D721Med (cell line): ENCODE results near the gene SLC26A3.

Source experiments
- DNase-seq: peaks from one replicate; pipeline ENCODE4 v3.0.0; 2011; ENCODE audit warnings: low spot score; ENCODE audit not compliant: insufficient read length
- FAIRE-seq: peaks from 2 replicates; lab custom pipeline; 2011; peaks lifted over from hg19 to GRCh38; lab: Jason Lieb, UNC
- TF ChIP-seq, protein P1 (sequence below): IDR thresholded peaks from 2 replicates; pipeline ENCODE4 v1.5.1; 2012; ENCODE audit warnings: mild to moderate bottlenecking, control low read depth; ENCODE audit not compliant: insufficient read depth; ENCODE audit errors: missing control alignments

The SLC26A3 gene

DNA sequence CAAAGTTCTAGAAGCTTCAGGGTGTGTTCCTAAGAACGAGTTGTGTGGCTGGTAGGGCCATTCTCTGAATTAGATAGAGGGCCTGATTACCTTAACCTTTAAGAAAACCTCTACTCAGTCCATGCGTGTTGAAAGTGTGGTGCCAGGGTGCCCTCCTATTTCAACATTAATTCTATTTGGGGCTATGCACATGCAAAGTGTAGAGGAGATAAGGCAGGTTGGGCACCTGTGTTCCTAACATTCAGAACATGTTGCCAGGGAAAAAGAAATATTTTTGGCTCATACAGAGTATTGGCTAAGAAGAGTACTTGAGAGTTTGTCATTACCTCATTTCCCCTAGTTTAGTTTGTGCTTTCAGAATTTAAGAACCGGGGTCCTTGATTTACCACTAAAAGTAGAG lies 20.6 kb downstream of the SLC26A3 start:
- FAIRE-seq = no peak
- TF ChIP-seq, protein P1, sequence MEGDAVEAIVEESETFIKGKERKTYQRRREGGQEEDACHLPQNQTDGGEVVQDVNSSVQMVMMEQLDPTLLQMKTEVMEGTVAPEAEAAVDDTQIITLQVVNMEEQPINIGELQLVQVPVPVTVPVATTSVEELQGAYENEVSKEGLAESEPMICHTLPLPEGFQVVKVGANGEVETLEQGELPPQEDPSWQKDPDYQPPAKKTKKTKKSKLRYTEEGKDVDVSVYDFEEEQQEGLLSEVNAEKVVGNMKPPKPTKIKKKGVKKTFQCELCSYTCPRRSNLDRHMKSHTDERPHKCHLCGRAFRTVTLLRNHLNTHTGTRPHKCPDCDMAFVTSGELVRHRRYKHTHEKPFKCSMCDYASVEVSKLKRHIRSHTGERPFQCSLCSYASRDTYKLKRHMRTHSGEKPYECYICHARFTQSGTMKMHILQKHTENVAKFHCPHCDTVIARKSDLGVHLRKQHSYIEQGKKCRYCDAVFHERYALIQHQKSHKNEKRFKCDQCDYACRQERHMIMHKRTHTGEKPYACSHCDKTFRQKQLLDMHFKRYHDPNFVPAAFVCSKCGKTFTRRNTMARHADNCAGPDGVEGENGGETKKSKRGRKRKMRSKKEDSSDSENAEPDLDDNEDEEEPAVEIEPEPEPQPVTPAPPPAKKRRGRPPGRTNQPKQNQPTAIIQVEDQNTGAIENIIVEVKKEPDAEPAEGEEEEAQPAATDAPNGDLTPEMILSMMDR = no peak

DNA sequence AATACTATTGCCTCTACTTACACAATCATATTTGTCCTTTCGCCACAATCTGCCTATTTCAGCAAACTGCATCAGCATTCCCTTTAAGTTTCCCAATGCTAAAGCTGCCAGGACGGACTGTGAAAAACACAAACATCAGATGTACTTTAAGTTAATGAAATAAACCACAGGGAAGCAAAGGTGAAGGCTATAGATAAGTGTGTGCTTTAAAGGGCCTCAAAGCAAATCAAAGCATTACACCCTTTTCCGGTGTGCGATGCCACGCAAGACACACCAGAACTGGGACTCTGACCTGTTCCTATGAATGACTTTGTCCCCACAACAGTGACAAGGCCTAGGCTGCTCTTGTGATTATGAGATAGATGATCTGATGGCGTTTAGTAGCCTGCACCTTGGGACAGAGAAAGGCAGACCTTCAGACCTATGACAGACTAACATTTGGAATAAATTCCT lies 23.4 kb downstream of the SLC26A3 start:
- FAIRE-seq (no peak), DNase-seq (no peak)
- TF ChIP-seq, protein P1 = no peak

More for the DNA sequence above, 20.6 kb downstream of the SLC26A3 start:
- no peak for DNase-seq

DNA sequence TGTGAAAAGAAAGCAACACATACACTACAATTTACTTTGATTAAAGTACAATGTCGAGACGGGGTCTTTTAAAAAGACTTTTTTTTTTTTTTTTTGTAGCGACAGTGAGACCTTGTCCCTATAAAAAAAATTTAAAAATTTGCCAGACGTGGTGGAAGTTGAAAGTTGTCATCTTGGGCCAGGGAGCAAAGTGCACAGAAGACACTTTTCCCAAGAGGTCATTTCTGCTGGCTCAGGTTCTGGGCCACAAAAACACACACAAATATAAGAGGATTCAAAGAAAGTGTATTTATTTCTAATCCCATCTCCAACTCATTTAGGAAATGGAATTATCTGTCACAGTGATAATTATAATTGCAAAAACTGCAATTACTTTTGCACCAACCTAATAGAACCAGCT lies 24.7 kb downstream of the SLC26A3 start:
- FAIRE-seq (no peak), DNase-seq (no peak)
- TF ChIP-seq, protein P1 = no peak

GRCh38 chr7:107777702-107778101 lies 25.3 kb downstream of the SLC26A3 start:
- TF ChIP-seq, protein P1 = no peak
- DNase-seq (no peak), FAIRE-seq (no peak)

DNA sequence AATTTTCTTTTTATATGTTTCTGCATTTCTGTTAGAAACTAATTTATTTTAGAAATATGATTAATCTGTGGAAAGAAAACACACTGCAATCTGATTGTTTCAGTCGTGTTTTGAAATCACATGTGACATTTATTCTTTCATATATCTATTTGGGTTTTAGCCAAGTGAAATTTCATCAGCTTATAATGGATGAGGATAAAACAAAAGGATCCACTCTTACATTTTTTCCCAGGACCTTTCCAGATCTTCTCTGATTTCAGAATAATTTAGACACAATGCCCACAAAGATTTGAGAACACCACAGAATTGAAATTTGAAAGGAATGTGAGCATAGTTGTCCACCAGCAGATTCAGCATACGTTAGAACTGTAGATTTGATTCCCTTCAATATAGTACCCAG lies 30.0 kb downstream of the SLC26A3 start:
- FAIRE-seq (no peak), DNase-seq (no peak)
- TF ChIP-seq, protein P1 = no peak

DNA sequence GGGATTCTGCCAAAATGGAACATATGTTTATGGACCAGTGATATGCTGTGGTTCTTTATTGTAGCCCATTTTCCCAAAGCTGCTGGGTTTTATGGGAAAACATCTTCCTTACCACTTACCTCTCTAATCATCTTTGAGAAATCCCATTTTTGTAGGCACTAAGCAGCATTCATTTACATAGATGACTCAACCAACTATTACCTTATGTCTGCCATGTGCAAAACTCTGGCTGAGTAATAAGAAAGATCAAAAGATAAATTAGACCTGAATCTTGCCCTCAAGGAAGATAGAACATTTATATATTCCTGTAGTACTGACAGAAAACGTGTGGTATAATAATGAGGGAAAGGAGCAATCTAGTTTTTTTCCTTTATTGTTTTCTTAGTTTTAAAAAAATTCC lies 34.8 kb downstream of the SLC26A3 start:
- TF ChIP-seq, protein P1 = no peak
- DNase-seq = no peak
- FAIRE-seq = no peak

DNA sequence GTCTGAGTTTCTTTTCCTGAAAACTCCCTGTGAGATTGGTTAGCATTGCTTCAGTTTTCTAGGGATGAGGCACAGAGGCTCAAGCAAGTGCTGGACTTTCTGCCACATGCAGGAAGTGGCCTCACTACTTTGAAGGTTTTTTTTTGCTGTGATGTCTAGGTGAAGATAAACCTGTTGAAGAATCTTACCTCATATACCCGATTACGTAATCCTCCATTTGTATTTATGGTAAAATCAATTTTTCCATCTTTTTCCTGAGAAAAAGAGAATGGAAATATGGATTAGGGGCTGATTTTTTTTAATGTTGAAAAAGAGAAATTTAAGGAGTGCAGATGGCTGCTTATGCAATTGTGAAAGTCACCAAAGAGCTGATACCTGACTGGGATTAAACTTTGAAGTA lies 35.6 kb downstream of the SLC26A3 start:
- TF ChIP-seq, protein P1 = no peak
- no peak for DNase-seq
- FAIRE-seq = no peak
